K562 treated with DMSO at 1 percent for 48 hours (cell line): ENCODE data around the gene TBC1D4. TPM values are rescaled to one million over a fixed set of nuclear protein-coding genes. Genes with fewer than 3 reads are reported as not detected.

Source experiments
- total RNA-seq: library from RNA; unstranded; fragments of 300-600 nt; gene quantifications from 2 replicates; pipeline ENCODE4 v1.2.3, GENCODE V29; 2022; ENCODE audit warnings: low replicate concordance; ENCODE audit errors: extremely low read depth

The TBC1D4 gene, protein sequence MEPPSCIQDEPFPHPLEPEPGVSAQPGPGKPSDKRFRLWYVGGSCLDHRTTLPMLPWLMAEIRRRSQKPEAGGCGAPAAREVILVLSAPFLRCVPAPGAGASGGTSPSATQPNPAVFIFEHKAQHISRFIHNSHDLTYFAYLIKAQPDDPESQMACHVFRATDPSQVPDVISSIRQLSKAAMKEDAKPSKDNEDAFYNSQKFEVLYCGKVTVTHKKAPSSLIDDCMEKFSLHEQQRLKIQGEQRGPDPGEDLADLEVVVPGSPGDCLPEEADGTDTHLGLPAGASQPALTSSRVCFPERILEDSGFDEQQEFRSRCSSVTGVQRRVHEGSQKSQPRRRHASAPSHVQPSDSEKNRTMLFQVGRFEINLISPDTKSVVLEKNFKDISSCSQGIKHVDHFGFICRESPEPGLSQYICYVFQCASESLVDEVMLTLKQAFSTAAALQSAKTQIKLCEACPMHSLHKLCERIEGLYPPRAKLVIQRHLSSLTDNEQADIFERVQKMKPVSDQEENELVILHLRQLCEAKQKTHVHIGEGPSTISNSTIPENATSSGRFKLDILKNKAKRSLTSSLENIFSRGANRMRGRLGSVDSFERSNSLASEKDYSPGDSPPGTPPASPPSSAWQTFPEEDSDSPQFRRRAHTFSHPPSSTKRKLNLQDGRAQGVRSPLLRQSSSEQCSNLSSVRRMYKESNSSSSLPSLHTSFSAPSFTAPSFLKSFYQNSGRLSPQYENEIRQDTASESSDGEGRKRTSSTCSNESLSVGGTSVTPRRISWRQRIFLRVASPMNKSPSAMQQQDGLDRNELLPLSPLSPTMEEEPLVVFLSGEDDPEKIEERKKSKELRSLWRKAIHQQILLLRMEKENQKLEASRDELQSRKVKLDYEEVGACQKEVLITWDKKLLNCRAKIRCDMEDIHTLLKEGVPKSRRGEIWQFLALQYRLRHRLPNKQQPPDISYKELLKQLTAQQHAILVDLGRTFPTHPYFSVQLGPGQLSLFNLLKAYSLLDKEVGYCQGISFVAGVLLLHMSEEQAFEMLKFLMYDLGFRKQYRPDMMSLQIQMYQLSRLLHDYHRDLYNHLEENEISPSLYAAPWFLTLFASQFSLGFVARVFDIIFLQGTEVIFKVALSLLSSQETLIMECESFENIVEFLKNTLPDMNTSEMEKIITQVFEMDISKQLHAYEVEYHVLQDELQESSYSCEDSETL (N-terminal part only)
- not detected in 2 replicates for total RNA-seq

GRCh38 chr13:75482070-75482819 lies at the start of gene TBC1D4:
Gene TBC1D4 (minus strand): TSS chr13:75482169. CDS start chr13:75481767, 402 bp downstream.

Other genes starting within 250 kb of the TBC1D4 start
- gene COMMD6, start 55.7 kb upstream of the TBC1D4 start, total RNA-seq = not detected in 2 replicates
- not detected in 2 replicates for gene UCHL3, start 67.6 kb upstream of the TBC1D4 start, total RNA-seq
- gene LMO7, start 154.2 kb upstream of the TBC1D4 start, total RNA-seq = not detected in 2 replicates